Measurements from ENCODE around the gene BTG2.

BTG2 gene

GRCh38 chr1:203320591-203321272, 15.4 kb downstream of the BTG2 start:
- peak; percentile 20 for DNase-seq

GRCh38 chr1:203321273-203322052, 16.1 kb downstream of the BTG2 start:
- DNase-seq: no peak

GRCh38 chr1:203322500-203323179, 17.3 kb downstream of the BTG2 start:
- DNase-seq: no peak

GRCh38 chr1:203323587-203323986, 18.3 kb downstream of the BTG2 start:
- DNase-seq: no peak

GRCh38 chr1:203324105-203325025, 19.0 kb downstream of the BTG2 start:
- DNase-seq: no peak

- DNase-seq: no peak
Measured at GRCh38 chr1:203325026-203325417, 19.7 kb downstream of the BTG2 start.

- DNase-seq: no peak
Measured at GRCh38 chr1:203325418-203326091, 20.2 kb downstream of the BTG2 start.

GRCh38 chr1:203326830-203327683, 21.7 kb downstream of the BTG2 start:
- peak; percentile 76 for DNase-seq

GRCh38 chr1:203327684-203328457, 22.6 kb downstream of the BTG2 start:
- DNase-seq: peak; percentile 33

GRCh38 chr1:203328714-203329122, 23.4 kb downstream of the BTG2 start:
- DNase-seq: no peak

GRCh38 chr1:203331224-203331623, 25.9 kb downstream of the BTG2 start:
- DNase-seq: no peak

GRCh38 chr1:203335503-203335902, 30.2 kb downstream of the BTG2 start:
- DNase-seq: no peak

GRCh38 chr1:203336097-203336496, 30.8 kb downstream of the BTG2 start:
- no peak for DNase-seq

- peak; percentile 53 for DNase-seq
Measured at GRCh38 chr1:203338335-203339036, 33.2 kb downstream of the BTG2 start.

- peak; percentile 78 for DNase-seq
Measured at GRCh38 chr1:203340112-203340790, 34.9 kb downstream of the BTG2 start.

- peak; percentile 32 for DNase-seq
Measured at GRCh38 chr1:203342192-203342940, 37.0 kb downstream of the BTG2 start.

- DNase-seq: no peak
Measured at GRCh38 chr1:203343956-203344754, 38.8 kb downstream of the BTG2 start.

All from fibroblast of skin of abdomen (primary cell).